HL-60 (cell line): ENCODE results near the gene UBE2E3.

ENCODE experiments used
- DNase-seq, 2 experiments: peaks; one replicate each; pipeline ENCODE4 v3.0.0-alpha.2; 2010 to 2020; ENCODE audit warnings: low read depth in 1 of 2, low spot score in 1 of 2
- H3K27ac ChIP-seq: fragments of 250-450 bp; sonication (Bioruptor Pico); replicated peaks from 2 replicates; pipeline ENCODE4 v1.5.1; 2020; ENCODE audit warnings: mild to moderate bottlenecking, moderate library complexity
- H3K27me3 ChIP-seq: fragments of 250-450 bp; sonication (Bioruptor Pico); 2 replicates; pipeline ENCODE4 v1.5.1; 2021; ENCODE audit warnings: mild to moderate bottlenecking, moderate library complexity; ENCODE audit not compliant: insufficient read depth, poor library complexity, severe bottlenecking
- H3K4me3 ChIP-seq: replicated peaks from 2 replicates; pipeline ENCODE4 v1.5.1; 2011; ENCODE audit warnings: mild to moderate bottlenecking, control low read depth, low read length; ENCODE audit not compliant: insufficient read depth
- CTCF ChIP-seq: IDR thresholded peaks from one replicate; pipeline ENCODE4 v1.5.1; 2011; ENCODE audit warnings: low read length, control low read depth, inconsistent platforms; ENCODE audit not compliant: insufficient read depth
- GABPA ChIP-seq: IDR thresholded peaks from 2 replicates; pipeline ENCODE4 v1.6.1; 2012; ENCODE audit warnings: low read depth
- POLR2AphosphoS5 ChIP-seq: IDR thresholded peaks from 2 replicates; pipeline ENCODE4 v1.6.1; 2012; ENCODE audit warnings: low read depth
- REST ChIP-seq: IDR thresholded peaks from 2 replicates; pipeline ENCODE4 v1.6.1; 2012; ENCODE audit warnings: low read depth; ENCODE audit not compliant: insufficient replicate concordance
- SPI1 ChIP-seq: IDR thresholded peaks from 2 replicates; pipeline ENCODE4 v1.6.1; 2012; ENCODE audit warnings: low read depth, mild to moderate bottlenecking, borderline replicate concordance

The UBE2E3 gene

GRCh38 chr2:181072486-181073235 is 92.3 kb downstream of the UBE2E3 start:
- no peak for TF ChIP-seq GABPA
- no peak for TF ChIP-seq CTCF
- TF ChIP-seq REST, result no peak
- no peak for TF ChIP-seq POLR2AphosphoS5
- no peak for TF ChIP-seq SPI1
- no peak for DNase-seq
- Histone ChIP-seq H3K4me3 (no peak overlapping the region), H3K27ac (no peak overlapping the region), H3K27me3 (no peaks in the 10 kb centered on the region)

GRCh38 chr2:181073896-181074295 is 93.5 kb downstream of the UBE2E3 start:
- Histone ChIP-seq H3K4me3 (no peak overlapping the region), H3K27me3 (no peaks in the 10 kb centered on the region), H3K27ac (no peak overlapping the region)
- DNase-seq, result no peak
- no peak for TF ChIP-seq CTCF
- no peak for TF ChIP-seq REST
- no peak for TF ChIP-seq GABPA
- no peak for TF ChIP-seq POLR2AphosphoS5
- TF ChIP-seq SPI1, result no peak

- Histone ChIP-seq H3K27me3 (no peaks in the 10 kb centered on the region), H3K4me3 (no peak overlapping the region), H3K27ac (no peak overlapping the region)
- no peak for DNase-seq
- no peak for TF ChIP-seq POLR2AphosphoS5
- TF ChIP-seq CTCF, result no peak
- no peak for TF ChIP-seq GABPA
- TF ChIP-seq SPI1, result no peak
- no peak for TF ChIP-seq REST
Measured at GRCh38 chr2:181074457-181074856, 94.1 kb downstream of the UBE2E3 start.
